NCI-H2171 treated with DMSO at 0.1 percent for 48 hours (cell line): ENCODE results near the gene NME2.
A peak's percentile ranks its signal among the peaks of the same experiment; 100 is the strongest.

Source experiments
- DNase-seq: peaks from one replicate; lab custom pipeline; 2025; lab: John Stamatoyannopoulos, UW

The NME2 gene

DNA sequence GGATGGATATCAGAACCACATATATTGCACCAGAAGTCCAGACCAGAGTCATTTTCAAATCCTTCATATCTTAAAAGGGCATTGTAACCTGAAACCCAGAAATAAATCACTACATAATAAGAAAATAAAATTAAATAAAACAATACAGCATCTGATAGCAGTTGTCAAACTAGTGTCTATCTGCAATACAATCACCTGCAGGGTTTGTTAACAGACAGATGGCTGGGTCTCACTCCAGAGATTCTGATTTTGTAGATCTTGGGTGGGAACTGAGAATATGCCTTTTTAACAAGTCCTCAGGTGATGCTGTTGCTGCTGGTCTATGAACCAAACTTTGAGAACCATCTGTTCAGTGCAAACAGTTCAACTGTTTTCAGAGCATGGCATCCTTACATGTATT is 37.6 kb downstream of the NME2 start:
- peak; percentile 72 for DNase-seq

DNA sequence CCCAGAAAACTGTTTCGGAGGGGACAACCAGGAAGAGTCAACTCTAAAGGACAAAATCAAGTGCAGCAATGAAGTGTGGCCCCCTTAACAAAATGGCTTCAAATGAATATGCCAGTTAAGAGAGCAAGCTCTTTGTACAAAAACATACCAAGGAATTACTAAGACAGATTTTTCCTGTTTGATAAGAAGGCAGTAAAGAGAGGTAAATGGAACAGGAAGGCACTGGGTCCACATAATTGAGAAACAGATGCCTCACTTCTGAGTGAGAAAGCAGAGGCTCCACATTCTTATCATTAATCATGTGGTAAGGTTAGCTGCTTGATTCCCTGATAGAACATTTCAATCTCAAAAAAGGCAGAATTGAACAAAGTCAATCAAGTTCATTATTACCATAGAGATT is 48.7 kb downstream of the NME2 start:
- no peak for DNase-seq

DNA sequence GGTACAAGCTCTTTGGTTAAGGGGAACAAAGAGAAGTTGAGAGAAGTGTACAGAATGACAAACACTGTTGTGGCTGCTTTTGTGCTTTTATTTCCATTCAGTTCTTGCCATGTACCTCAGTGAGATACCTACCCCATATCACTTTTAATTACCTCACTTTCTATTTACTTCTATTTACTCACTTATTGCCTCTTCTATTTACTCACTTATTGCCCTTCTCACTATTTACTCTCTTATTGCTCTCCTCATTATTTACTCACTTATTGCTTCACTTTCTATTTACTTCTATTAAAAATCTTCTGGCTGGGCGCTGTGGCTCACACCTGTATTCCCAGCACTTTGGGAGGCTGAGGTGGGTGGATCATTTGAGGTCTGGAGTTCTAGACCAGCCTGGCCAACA is 51.7 kb downstream of the NME2 start:
- DNase-seq: no peak

DNA sequence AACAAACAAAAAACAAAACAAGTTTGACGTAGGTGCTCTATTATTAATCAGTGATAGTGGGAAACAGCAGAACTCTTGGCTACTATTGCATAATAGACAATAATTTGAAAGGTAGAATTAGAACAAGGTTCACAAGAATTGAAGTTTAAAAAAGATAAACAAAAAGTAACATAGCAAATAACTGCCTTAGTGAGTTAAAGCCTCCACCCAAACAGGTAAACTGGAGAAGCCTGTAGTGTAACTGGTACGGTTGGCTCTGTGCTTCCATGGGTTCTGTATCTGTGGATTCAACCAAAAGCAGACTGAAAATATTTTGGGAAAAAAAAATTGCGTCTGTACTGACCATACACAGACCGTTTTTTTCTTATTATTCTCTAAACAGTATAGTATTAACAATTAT is 55.1 kb downstream of the NME2 start:
- DNase-seq: no peak
